ENCODE results near the gene DCAF5.
"Not testable (repeated sequence)": the region's sequence is repeated elsewhere in the genome, so short reads cannot be mapped to it uniquely, and the experiment has no call there.

The DCAF5 gene

GRCh38 chr14:69152902-69153151 lies at the start of gene DCAF5:
Gene DCAF5 (minus strand): TSS chr14:69153119. CDS start chr14:69152978, 141 bp downstream.
- DNase-seq (ENCODE audit: low spot score), result no peak

DNA sequence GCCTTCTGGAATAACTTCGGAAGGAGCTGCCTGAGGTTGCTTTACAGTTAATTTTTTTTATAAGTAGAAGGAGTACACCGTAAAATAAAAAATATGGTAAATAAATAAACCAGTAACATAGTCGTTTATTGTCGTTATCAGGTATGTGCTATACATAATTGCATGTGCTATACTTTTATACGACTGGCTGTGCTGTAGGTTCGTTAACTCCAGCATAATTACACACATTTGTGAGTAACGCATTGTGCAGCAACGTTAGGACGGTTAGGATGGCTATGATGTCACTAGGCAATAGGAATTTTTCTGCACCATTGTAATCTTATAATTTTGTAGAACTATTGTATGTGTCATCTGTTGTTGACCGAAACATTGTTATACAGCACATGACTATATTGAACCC lies 46.9 kb upstream of the DCAF5 start:
- DNase-seq (ENCODE audit: low spot score), result no peak

- no peak for DNase-seq (ENCODE audit: low spot score)
Measured at GRCh38 chr14:69193721-69194120, 40.8 kb upstream of the DCAF5 start.

DNA sequence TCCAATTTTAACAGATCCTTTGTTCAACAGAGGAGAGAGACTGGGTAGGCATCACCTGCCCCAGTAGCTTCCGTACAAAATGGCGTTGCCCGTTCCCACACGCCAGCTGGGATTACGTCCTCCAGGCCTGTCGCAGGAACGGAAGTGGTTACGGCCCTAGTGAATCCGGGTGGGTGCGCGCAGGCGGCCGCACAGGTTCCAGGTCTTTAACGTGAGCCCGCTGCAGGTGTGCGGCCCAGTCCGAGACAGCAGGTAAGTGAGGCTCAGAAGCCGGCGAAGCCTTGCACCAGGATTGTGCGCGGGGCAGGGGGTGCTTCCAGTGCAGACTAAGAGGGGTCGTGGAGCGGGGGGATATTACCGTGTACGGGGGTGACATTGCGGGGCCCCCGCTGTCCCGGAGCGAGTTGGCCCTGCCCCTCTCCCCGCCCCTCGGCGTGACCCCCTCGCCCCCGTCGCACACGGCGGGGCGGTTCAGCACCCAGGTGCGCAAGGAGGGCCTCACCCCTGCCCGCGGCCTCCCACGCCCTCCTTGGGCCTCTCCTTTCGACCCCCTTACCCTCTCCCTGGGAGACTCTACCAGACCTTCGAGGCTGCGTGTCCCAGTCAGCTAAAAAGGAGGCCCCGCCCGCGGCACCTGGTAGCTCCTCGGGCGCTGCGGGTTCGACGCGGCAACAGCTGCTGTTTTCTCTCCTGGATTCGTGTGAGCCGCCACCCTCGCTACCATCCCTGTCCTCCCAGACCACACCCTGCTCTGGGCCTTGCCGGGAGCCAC lies 38.6 kb upstream of the DCAF5 start, which contains the start of gene EXD2:
EXD2 (plus strand) TSS at position 159 of the 772 bp plus-strand sequence. CDS start 17,973 bp downstream, outside the sequence.
- peak; percentile 88 for DNase-seq (ENCODE audit: low spot score)

GRCh38 chr14:69190191-69190590 lies 37.3 kb upstream of the DCAF5 start:
- no peak for DNase-seq (ENCODE audit: low spot score)

GRCh38 chr14:69183735-69184134 lies 30.8 kb upstream of the DCAF5 start:
- no peak for DNase-seq (ENCODE audit: low spot score)

DNA sequence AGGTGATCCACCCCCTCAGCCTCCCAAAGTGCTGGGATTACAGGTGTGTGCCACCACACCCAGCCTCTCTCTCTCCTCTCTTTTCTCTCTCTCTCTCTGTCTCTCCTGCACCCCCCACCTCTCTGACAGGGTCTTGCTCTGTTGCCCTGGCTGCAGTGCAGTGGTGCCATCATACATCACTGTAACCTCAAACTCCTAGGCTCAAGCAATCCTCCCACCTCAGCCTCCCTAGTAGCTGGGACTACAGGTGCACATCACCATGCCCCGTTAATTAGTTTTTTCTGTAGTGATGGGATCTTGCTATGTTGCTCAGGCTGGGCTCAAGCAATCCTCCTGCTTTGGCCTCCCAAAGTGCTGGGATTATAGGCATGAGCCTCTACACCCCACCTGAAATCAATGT lies 29.7 kb upstream of the DCAF5 start:
- DNase-seq (ENCODE audit: low spot score), result not testable (repeated sequence)

DNA sequence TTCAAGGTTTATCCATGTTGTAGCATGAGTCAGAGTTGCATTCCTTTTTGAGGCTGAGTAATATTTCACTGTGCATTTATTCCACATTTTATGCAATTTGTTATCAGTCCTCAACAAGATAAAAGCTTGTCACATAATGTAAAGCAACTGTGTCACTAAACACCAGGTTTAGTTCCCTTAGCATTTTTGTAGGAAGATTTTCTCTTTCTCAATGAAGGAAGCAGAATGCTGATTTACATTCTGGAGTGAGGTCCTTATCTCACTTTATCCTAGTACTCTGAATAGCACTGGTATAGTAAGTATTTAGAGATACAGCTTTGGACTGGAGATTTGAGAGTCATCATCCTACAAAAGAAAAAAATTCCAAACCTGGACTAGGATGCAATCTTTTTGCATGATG lies 28.6 kb upstream of the DCAF5 start:
- no peak for DNase-seq (ENCODE audit: low spot score)

GRCh38 chr14:69175130-69175529 lies 22.2 kb upstream of the DCAF5 start:
- no peak for DNase-seq (ENCODE audit: low spot score)

DNA sequence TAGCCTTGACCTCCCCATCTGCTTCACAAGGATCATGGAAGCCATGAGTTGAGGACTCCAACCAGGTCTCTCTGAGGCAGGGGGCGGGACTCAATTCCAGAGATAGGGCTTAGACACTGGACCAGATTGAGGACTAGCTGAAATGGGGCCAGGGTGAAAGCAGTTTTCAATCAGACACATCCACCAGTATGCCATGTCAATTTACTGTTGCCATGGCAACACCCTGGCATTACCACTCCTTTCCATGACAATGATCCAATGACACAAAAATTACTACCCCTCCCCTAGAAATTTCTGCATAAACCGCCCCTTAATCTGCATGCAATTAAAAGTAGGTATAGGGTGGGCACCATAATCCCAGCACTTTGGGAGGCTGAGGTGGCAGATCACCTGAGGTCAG lies 18.6 kb upstream of the DCAF5 start:
- DNase-seq (ENCODE audit: low spot score), result no peak

DNA sequence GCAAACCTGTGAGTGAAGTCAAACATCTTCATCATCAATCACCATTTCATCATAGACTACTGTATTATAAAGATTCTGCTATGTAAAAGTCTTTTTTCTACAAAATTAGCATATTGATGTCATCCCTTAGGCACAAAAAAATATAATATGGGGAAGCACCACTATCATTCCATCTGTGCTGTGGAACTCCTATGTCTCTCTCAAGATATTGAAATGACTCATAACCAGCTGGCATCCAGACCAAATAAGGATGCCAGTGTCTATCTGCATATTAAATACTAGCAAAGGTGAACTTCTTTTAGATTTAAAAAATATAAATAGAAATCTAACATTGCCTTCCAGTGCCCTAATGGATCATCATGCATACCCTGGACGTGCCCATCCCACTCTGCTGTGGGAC lies 17.9 kb upstream of the DCAF5 start:
- DNase-seq (ENCODE audit: low spot score), result no peak

GRCh38 chr14:69165787-69166186 lies 12.9 kb upstream of the DCAF5 start:
- not testable (repeated sequence) for DNase-seq (ENCODE audit: low spot score)

GRCh38 chr14:69161590-69161989 lies 8.7 kb upstream of the DCAF5 start:
- DNase-seq (ENCODE audit: low spot score), result no peak

DNA sequence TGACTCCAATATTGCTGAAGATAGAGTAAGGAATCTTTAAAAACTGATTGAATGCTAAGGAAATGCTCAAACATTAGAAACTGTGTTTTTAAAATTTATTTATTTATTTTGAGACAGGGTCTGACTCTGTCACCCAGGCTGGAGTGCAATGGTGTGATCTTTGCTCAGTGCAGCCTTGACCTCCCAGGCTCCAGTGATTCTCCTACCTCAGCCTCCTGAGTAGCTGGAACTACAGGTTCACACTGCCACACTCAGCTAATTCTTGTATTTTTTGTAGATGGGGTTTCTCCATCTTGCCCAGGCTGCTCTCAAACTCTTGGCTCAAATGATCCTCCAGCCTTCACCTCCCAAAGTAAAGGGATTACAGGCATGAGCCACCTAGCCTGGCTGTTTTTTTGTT lies 3.3 kb upstream of the DCAF5 start:
- no peak for DNase-seq (ENCODE audit: low spot score)

DNA sequence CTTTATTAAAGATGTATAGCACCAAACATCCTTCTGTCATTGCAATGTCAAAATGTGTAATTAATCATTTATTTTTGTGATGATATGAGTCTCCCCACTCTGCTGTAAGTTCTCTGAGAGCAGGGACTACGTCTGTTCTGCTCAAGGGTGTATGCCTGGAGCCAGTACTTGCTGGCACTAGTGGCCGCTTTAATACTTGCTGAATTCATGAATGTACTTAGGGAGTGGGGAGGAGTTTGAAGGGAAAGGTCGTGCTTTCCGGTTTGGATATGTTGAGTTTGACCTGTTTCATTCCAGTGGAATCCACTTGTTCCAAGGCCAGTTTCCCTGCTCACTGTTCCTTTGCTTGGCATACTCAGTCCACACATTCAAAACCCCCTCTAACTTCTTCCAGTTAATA lies 1.9 kb upstream of the DCAF5 start:
- DNase-seq (ENCODE audit: low spot score), result peak; percentile 41

- DNase-seq (ENCODE audit: low spot score), result peak; percentile 63
Measured at GRCh38 chr14:69153873-69154270, 953 bp upstream of the DCAF5 start.

DNA sequence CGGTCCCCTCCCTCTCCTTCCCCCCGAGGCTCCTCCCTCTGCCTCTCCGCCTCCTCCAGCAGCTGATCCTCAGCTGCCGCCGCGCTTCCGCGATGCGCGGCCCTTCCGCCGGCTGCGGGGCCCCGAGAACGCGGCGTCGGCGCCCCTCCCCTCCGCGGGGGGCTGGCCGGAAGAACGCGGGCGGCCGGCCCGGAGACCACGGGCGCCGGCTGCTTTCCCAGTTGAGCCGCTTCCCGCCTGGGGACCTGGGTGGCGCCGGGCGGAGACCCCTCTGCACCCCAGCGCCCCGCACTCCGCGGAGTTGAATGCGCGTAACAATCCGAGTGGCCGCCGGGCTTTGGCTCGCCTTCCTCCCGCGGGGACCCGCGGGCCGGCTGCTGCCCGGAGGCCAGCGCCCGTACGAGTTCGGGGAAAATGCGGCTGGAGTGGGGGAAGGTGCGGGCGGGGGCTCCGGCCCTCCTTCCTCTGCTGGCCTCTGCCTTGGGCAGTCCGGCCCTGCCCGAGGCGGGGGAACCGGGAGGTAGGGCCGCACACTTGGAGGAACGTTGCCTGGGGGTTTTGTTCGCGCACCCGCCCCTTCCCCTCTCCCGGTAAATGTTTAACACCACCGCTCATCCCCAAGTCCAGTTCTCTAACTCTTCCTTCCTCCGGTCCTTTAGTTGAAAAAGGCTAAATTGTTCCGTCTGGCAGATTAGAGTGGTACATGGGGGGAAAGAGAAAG lies 393 bp upstream of the DCAF5 start:
- peak; percentile 93 for DNase-seq (ENCODE audit: low spot score)

- peak; percentile 51 for DNase-seq (ENCODE audit: low spot score)
Measured at GRCh38 chr14:69152181-69152901, 578 bp downstream of the DCAF5 start.

- DNase-seq (ENCODE audit: low spot score), result peak; percentile 81
Measured at GRCh38 chr14:69151458-69152180, 1.3 kb downstream of the DCAF5 start.

DNA sequence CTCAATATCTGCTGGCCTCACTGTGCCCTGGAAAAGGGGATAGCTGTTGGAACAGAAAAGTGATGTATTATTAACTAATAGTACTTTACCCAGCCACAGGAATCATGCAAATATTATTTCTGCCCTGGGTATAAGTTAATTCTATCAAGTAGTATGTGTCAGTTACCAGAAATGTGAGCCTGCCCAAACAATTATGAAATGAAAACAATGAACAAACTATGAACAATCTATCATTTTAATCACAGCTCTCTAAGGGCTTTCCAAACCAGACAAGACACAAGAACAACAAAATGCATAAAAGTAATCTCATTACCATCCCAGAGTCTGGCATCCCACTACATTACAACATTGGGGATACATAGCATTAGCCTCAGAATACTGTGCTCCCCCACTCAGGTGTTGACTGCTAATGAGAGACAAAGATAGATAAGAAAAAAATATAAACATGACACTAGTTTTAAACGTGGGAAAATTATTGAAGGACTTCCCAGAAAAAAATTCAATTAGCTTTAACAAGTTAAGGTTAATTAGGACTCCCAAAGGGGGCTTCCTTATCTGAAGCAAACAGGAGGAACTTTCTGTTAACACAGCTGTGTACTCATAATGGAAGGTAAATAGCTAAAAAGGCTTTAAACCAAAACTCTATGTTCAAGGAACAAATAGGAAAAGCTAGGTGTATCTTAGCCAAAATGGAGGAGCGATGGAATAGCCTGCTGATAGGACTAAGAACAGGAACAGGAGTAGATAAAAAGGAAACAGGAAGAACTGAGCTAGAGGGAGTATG lies 3.3 kb downstream of the DCAF5 start:
- no peak for DNase-seq (ENCODE audit: low spot score)

DNA sequence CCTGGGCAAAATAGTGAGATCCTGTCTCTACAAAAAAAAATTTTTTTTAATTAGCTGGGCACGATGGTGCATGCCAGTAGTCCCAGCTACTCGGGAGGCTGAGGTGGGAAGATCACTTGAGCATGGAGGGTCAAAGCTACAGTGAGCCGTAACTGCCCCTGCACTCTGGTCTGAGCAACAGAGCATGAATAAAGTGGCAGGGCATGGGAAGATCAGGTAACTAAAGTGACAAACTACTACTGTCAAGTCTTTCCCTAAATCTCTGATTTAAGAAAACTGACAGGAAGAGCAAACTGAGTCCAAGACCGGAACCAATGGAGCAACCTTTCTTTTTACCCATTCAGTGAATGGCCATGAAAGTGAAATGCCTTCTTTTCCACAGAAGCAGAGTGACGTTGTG lies 10.8 kb downstream of the DCAF5 start:
- no peak for DNase-seq (ENCODE audit: low spot score)

GRCh38 chr14:69141550-69141949 lies 11.4 kb downstream of the DCAF5 start:
- no peak for DNase-seq (ENCODE audit: low spot score)

Measured in RKO (cell line).